ENCODE measurements around the gene PCDHB1.
"Not testable (repeated sequence)": the region's sequence is repeated elsewhere in the genome, so short reads cannot be mapped to it uniquely, and the experiment has no call there.

- TF ChIP-seq CTCF, POLR2A (IDR thresholded peaks at IDR 0.05): not testable (repeated sequence)
Observed at GRCh38 chr5:141096181-141096580, 45.0 kb downstream of the PCDHB1 start.

Data from prostate gland (tissue), 2 donors.